Fibroblast of gingiva (primary cell): Measurements from ENCODE around the gene P4HA3.

Experiments used
- DNase-seq: peaks from one replicate; pipeline ENCODE4 v3.0.0-alpha.2; 2011; ENCODE audit warnings: low read depth

P4HA3 gene

DNA sequence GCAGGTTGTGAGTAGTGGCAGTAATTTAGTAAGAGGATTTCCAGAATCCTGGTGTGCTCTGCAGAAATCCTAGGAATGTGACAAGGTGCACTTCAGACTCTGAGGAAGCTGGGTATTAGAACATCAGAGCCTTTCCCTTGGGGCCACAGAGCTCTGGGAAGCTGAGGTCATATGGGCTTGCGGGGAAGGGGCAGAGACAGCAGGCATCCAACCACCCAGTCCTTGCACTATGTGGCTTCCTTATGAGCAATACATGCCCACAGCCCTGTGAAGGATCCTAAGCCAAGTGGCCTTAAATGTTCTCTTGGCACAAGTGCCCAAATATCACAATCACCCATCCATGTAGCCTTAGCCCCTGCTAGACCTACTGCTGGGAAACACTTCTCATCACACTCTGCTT lies 46.2 kb downstream of the P4HA3 start:
- no peak for DNase-seq

DNA sequence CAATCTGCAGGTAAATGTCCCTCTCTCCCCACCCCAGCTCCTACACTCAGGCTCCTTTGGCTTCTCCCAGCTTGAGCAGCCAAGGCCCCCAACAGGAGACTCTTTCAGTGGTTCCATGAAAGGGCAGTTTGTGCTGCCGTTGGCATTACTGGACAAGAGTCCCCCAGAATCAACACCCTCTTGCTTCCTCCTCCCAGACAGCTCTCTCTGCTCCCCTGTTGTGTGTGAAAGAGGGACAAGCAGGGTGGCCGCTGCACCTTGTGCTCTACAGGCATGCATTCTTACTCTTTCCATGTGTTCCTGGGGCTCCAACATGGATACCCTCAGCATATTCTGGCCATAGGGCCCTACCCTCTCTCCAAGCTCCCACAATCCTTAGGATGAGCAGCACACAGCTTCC lies 48.7 kb downstream of the P4HA3 start:
- no peak for DNase-seq

DNA sequence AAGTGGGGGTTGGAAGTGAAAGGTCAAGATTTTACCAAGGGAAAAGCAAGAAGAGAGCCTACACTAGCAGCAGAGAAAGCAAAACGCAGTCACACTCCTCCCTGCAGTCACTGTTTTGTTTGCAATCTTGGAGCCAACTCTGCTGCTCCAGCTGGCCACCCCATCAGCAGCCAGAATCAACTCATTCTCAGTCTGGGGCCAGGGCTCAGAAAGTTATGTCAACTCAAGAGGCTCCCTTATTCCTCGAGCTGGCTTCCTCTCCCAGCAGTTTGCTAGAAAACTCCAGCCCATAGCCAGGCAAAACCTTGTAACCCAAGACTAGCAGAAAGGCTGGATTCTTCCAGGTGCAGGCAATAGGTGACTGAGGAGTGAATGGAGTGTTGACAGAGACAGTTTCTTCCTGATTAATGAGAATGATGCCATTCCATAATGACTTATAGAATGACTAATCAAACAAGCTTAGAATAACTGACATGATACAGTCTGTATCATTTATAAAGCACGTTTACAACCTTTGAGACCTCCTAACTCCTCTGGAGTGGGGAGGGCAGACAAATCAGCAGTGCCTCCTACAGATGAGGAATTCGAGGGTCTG lies 53.4 kb downstream of the P4HA3 start:
- DNase-seq: peak; percentile 61

DNA sequence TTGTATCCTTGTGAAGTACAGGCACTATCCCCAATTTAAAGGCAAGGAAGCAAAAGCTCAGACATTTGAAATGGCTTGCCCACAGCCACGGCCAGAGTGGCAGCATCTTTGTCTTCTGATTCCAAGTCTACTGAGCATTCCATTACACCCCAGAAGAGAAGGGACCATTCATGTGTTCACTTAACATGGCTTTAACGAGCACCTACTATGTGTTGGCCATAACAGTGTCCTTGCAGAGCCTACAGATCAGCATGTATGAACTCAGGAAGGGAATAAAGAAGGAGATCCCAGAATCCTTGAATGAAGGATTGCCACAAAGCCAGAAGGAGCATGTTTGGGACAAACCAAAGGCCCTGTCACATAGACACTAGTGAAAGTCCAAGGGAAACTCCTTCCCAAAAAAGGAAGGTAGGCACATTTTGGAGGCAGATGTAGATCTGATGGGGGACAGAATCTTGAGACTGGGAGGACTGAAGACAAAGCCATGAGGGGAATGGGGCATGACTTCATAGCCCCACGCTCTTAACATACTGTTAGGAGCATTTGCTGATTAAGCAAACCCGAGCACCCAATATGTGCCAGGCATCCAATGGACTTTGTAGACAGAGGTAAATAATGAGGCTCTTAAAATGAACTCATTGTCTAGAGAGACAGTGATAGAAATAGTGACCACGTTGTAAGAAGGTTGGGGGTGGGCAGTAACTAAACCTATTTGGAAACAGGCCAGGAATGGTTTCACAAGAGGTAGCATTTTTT lies 54.9 kb downstream of the P4HA3 start:
- no peak for DNase-seq

DNA sequence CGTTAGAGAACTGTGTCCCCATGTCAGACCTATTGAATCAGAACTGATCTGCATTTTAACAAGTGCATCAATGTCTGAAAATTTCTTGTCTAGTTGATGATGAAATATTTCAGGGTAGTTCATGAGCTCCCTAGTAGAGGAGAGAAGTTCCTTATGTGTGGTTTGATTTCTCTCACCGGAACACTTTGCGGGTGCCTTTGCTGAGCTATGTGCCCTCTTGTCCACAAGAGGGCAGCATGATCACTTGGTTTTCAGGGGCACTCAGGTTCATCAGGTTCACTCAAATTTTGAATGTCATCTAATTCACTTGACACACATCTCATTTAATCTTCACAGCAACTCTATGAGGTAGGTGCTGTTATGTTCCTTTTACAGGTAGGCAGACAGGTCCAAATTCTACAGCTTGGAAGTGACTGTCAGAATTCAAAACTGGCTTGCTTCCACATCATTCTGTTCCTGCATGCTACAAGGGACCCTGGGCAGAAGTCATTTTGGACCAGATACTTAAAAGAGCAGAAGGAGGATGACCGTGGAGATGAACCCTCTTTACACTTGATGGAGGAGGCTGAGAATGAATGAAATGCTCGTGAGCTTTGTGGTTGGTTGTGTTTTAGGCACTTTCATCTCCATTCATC lies 55.6 kb downstream of the P4HA3 start:
- peak; percentile 43 for DNase-seq

DNA sequence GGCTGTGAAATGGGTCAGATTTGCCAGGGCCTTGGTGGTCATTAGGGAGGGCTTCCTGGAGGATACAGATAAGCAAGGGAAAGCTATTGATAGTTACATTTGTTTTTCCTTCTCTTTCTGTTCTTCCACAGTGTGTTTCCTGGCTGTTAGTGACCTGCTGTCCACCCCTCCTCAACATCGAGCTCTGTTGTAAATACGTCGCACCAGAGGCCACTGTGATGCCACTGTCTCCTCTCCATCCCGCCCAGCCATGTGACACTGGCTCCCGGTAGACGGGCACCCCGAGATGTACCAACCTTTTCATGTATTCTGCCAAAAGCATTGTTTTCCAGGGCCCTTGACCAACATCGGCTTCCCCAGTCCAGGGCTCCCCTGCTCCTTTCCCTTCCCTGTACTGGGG lies 58.1 kb downstream of the P4HA3 start:
- no peak for DNase-seq

DNA sequence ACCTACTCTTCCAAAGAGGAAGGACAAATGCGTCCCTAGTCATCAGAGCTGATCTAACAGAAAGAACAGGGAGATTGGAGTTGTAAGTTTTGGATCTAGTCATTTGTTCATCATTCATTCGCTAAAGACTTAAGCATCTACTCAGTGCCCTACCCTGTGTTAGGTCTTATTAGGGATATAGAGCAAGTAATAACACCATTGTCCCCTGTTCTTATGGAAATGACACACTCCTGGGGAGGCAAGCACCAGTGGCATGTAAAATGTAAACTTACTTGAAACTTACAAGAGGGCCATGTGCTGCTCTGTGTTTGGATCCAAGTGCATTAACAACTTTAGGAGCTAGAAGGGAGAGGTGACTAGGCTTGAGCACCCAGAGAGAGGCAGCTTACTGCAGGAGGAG lies 61.9 kb downstream of the P4HA3 start:
- no peak for DNase-seq

DNA sequence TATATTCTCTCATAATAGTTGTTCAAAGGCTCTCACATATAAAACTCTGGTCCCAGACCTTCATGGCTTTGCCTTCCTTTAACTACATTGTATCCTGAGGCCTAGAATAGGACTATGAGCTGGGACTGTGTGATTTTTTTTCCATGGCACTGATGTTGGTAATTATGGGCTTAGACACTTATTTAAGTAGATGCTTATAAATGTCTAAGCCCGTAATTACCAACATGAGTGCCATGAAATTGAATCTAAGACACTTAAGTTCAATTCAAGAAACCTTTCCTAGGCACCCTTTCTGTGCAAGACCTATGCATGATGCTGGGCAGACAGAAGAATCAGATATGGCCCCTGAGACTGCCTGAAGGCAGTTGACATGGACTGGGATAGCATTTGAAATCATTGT lies 63.0 kb downstream of the P4HA3 start:
- DNase-seq: no peak

DNA sequence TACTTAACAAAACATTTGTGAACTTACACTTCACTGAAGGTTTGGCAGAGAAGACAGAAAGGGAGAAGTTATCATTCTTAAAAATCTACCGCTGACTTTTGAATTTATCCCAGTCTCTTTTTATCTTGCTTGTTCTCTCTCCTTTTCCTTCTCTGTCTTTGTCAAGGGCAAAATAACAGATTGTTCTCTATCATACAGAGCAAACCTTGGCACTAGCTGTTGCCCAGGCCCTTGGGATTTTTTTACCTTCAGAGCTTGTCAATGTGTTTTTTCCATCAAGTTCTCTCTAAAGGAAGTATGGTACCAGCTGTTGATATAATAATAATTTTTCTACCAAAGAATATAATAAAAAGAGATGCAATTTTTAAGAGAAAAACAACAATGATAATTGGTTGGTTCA lies 73.2 kb downstream of the P4HA3 start:
- DNase-seq: no peak

DNA sequence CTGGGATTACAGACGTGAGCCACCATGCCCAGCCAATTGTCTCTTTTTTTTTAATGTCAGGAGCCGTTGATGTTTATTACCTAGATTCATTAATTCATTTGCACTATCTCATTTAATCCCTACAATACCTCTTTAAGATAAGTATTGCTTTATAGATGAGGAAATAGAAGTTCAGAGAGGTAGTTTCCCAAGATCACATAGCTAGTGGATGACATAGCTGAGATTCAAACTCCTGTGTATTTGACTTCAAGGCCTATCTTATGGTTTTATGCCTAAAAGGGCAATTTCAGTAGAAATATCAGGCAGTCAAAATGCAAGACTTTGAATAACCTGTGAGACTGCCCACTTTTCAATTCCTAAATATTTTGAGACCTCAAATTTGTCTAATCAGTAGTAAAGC lies 73.9 kb downstream of the P4HA3 start:
- DNase-seq: no peak

DNA sequence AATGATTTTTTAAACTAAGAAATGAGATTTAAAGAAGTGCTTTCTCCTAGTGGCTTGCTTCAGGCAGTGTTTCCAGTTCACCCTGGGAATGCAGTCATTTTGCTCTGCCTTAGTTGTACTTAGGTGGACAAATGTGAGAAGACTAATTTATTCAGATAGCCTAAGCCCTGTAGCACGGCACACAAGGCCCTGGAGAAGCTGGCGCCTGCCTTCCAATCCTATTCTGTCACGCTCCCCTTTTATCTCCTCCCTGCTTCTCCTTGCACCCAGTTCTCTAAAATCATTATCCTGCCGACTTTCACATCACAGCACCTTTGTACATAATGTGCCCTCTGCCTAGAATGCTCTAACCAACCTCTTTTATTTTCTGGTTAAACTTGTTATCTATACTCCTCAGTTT lies 76.3 kb downstream of the P4HA3 start:
- no peak for DNase-seq

DNA sequence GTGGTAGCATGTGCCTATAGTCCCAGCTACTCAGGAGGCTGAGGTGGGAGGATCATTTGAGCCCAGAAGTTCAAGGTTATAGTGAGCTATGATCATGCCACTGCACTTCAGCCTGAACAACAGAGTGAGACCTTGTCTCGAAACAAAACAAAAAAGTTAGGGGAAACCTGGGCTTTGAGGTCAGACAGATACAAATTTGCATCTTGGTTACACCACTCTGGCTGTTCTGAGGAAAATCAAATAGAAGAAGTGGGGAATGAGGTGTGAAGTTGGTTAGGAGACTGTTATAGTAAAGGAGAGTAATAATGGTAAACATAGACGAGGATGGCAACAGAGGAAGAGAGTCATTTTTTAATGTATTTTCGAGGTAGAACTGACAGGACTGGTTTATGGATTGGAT lies 77.8 kb downstream of the P4HA3 start:
- no peak for DNase-seq

DNA sequence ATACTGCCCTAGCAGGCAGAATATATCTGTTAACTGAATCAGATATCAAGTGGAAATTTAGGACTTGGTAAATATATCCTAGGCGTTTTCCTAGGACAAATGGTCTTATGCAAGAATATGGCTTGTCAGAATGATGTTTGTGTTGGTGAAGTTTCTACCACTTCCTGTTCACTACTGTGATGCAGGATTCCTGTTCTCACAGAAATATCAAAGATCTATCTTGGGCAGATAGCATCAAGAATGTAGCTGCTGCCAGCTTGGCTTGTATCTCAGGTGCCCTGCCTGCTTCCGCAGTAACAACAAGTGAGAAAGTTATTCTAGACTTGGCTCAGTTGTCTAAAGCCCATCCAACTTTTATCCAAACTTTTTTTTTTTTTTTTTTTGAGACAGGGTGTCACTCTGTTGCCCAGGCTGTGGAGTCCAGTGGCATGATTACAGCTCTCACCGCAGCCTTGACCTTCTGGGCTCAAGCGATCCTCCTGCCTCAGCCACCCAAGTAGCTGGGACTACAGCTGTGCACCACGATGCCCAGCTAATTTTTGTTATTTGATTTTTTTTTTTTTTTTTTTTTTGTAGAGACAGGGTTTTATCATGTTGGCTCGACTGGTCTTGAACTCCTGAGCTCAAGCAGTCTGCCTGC lies 79.0 kb downstream of the P4HA3 start:
- DNase-seq: no peak

DNA sequence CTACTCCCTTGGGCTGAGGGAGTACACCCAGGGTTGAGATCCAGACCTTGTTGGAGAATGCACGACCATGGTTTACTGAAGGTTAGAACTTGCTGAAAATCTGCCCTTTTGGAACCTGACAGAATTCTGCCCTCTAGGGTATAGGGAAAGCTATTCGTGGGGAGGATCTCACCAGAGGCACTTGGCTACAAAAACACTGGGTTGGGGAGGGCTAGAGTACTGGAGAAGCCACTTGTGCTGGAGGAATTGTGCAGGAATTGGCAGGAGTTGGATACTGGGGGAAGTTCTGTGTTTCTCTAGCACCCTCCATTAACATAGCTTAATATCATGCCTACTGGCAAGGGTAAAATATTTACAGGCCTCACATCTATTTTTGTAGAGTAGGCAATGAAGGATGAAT lies 84.5 kb downstream of the P4HA3 start:
- no peak for DNase-seq

DNA sequence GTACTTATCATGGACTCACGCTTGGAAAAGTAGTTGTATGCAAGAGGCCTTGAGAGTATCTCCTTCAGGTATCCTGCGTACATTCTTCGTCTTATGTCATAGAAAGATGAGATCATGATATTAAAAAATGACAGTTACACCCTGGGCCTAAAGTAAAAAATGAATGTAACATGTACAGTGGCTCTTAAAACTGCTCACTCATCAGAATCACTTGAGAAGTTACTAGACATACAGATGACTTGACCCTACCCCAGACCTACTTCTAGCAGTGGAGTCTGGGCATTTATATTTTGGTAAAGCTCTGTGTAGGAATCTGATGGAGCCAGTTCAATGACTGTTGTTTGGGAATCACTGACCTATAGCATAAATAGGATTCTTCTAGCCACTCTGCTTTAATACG lies 85.9 kb downstream of the P4HA3 start:
- no peak for DNase-seq

DNA sequence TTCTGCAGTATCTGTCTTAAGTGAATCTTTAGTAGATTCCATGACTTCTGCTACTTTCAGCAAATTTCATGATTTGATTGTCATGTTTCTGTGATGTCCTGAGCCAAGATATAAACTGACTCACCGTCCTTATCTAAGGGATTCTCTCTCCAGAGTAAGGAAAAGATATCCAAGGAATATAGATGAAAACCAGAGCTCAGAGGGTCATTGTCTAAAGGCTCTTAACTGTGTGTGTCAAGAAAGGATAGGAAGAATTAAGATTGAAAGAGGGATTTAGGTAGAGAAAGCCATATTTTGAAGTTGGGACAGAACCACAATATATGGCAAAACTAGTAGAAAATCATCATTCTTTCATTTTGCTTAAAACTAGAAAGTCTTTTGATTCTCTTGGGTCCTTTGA lies 89.6 kb downstream of the P4HA3 start:
- DNase-seq: no peak

DNA sequence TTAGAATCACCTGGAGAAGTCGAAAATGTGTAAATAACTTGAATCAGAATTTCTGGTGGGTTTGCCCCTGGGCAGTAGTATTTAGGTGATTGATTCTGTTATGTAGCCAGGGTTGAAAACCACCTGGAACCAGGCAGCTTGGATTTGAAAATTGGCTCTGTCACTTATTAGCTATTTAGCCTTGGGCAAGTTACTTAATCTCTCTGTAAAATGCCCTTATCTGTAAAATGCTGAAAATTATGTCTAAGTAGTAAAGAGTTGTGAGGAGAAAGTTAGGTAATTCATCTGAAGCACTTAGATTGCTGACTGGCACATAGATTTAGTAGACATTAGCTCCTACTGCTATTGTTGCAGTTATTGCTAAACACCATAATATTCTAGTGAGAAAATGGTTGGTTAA lies 91.1 kb downstream of the P4HA3 start:
- no peak for DNase-seq
